Body of pancreas (tissue), 4 donors: ENCODE results near the gene GTPBP6. TPM values are rescaled to one million over a fixed set of nuclear protein-coding genes. Genes with fewer than 3 reads are reported as not detected.
A peak's percentile ranks its signal among the peaks of the same experiment; 100 is the strongest.
"Not testable (repeated sequence)": the region's sequence is repeated elsewhere in the genome, so short reads cannot be mapped to it uniquely, and the experiment has no call there.

Experiments used
- ATAC-seq: fragments of 150-250 bp; one replicate; pipeline ENCODE4 v1.9.1; 2016
- DNase-seq, 4 donors: peaks; one replicate each; pipeline ENCODE4 v3.0.0-alpha.2; 2019
- H3K27ac ChIP-seq, 4 donors: fragments of 200-600 bp; sonication (generic); 1 replicate in 3 of 4; 2 replicates in 1 of 4; pipeline versions ENCODE4 v1.5.1 to v1.6.1; 2016 to 2019; ENCODE audit warnings: mild to moderate bottlenecking in 1 of 4, mixed read lengths in 1 of 4, moderate library complexity in 1 of 4
- H3K27me3 ChIP-seq, 2 donors: fragments of 200-600 bp; sonication (generic); one replicate each; pipeline ENCODE4 v1.6.0; 2016; ENCODE audit warnings: mild to moderate bottlenecking in 1 of 2
- H3K36me3 ChIP-seq, 2 donors: fragments of 200-600 bp; sonication (generic); replicated peaks in 1 of 2; 2 replicates each; pipeline ENCODE4 v1.5.1; 2016; ENCODE audit warnings: low read depth in 2 of 2; ENCODE audit not compliant: insufficient read depth in 1 of 2
- H3K4me1 ChIP-seq: fragments of 200-600 bp; sonication (generic); one replicate; pipeline ENCODE4 v1.6.0; 2016
- H3K4me3 ChIP-seq, 2 donors: fragments of 200-600 bp; sonication (generic); 1 replicate in 1 of 2; 2 replicates in 1 of 2; pipeline ENCODE4 v1.5.1; 2016 to 2019
- H3K9me3 ChIP-seq, 3 donors: fragments of 200-600 bp; sonication (generic); 1 replicate in 2 of 3; 2 replicates in 1 of 3; pipeline ENCODE4 v1.5.1; 2016
- POLR2A ChIP-seq, 3 donors: fragments of 450-650 bp; IDR thresholded peaks; one replicate each; pipeline ENCODE4 v1.6.1; 2016; ENCODE audit warnings: antibody characterized with exemption in 3 of 3, mild to moderate bottlenecking in 2 of 3
- WGBS, 2 donors: methylation state at CpG; one replicate each; pipeline ENCODE4 v1.1.5; 2017; 5-methylcytosine and 5-hydroxymethylcytosine counted together
- intact Hi-C: fragments of 100-400 bp; cut with DNase I; formaldehyde crosslinking; loops from one replicate; pipeline ENCODE4 v1.15.1; 2023
- total RNA-seq, 2 donors: library from RNA; depleted of rRNA; stranded (reverse); fragments of >200 nt; gene quantifications; one replicate each; pipeline ENCODE4 v1.1.0, GENCODE V29; 2016
- TF ChIP-seq, protein P1 (sequence below), 7 experiments: fragments of 450-650 bp in 4 of 7; fragments of 200-600 bp in 3 of 7; sonication (generic) in 3 of 7; IDR thresholded peaks; one replicate each; pipeline ENCODE4 v1.5.1; 2016 to 2019; ENCODE audit warnings: antibody characterized with exemption in 7 of 7

The GTPBP6 gene
- total RNA-seq, 2 donors from 2014 or later: 25.7 to 32.4 TPM

DNA sequence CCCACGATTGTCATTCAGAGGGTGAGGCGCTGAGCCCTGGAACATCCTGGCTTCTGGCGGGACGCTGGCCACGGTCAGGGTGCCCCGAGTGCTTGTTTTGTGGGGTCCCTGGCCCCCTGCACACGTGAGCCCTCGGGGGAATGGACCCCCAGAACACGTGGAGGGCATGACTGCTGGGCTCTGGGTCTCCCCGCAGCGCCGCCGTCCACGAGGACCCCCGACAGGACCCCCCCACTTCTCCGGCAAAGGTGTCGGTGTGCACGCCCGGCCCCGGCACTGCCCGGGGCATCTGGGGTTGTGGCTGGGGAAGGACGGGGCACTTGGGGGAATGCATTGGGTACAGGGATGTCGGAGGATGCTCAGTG, 13.9 kb upstream of the GTPBP6 start:
- Histone ChIP-seq H3K36me3 (no peaks in the 10 kb centered on the region), H3K9me3 (no peaks in the 10 kb centered on the region), H3K4me3 (no peak overlapping the region), H3K27me3 (peaks cover 0 to 13% of the 10 kb centered on the region in 2 donors), H3K27ac (no peak overlapping the region), H3K4me1 (peaks cover 12% of the 10 kb centered on the region)
- peak in 1 of 4 donors; percentile 3 for DNase-seq
- ATAC-seq: no peak
- intact Hi-C loops: no loop called here
- TF ChIP-seq POLR2A (IDR thresholded peaks at IDR 0.05): no peak
- TF ChIP-seq, protein P1, sequence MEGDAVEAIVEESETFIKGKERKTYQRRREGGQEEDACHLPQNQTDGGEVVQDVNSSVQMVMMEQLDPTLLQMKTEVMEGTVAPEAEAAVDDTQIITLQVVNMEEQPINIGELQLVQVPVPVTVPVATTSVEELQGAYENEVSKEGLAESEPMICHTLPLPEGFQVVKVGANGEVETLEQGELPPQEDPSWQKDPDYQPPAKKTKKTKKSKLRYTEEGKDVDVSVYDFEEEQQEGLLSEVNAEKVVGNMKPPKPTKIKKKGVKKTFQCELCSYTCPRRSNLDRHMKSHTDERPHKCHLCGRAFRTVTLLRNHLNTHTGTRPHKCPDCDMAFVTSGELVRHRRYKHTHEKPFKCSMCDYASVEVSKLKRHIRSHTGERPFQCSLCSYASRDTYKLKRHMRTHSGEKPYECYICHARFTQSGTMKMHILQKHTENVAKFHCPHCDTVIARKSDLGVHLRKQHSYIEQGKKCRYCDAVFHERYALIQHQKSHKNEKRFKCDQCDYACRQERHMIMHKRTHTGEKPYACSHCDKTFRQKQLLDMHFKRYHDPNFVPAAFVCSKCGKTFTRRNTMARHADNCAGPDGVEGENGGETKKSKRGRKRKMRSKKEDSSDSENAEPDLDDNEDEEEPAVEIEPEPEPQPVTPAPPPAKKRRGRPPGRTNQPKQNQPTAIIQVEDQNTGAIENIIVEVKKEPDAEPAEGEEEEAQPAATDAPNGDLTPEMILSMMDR (IDR thresholded peaks at IDR 0.05): no peak
- 88% methylated on average over 21 of the region's 23 CpGs; no CpG with 5 or more reads in 1 of the 2 donors for WGBS, 2 donors

DNA sequence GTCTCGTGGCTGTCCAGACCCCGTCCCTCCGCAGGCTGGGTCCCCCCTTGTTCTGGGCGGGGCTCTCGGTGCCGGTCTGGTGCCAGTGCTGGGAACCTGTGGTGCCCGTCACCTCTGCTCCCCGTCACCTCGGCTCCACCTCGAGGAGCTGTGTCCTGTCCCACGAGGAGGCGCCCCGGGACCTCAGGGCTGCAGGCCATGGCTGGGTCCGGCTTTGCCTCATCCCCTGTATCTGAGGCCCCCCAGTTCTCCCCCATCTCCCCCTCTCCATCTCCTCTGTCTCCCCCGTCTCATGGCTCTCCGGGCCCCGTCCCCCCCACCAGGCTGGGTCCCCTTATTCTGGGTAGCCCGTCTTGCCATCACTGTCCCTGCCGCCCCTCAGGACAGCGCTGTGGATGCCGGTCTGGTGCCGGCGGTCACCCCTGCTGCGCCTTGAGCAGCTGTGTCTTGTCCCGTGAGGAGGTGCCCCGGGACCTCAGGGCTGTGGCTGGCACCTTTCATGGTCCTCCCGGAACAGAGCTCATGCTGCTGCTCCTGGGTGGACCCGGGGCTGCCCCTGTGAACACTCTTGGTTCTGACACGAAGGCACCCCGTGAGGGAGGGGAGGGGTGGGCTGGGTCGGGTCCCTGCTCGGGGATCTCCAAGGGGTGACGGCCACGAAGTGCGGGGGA, 13.4 kb upstream of the GTPBP6 start:
- H3K27me3 ChIP-seq: peaks cover 0 to 13% of the 10 kb centered on the region in 2 donors
- ATAC-seq (no peak), DNase-seq (no peak)
- H3K4me3 ChIP-seq: no peak overlapping the region
- no peaks in the 10 kb centered on the region for H3K9me3 ChIP-seq
- no peaks in the 10 kb centered on the region for H3K36me3 ChIP-seq
- TF ChIP-seq, protein P1 (IDR thresholded peaks at IDR 0.05): no peak
- TF ChIP-seq POLR2A (IDR thresholded peaks at IDR 0.05): no peak
- no peak overlapping the region for H3K27ac ChIP-seq
- H3K4me1 ChIP-seq: peaks cover 12% of the 10 kb centered on the region
- WGBS, 2 donors: 42 to 44% methylated on average over 19 to 31 of the region's 35 CpGs
- intact Hi-C loops: no loop called here

DNA sequence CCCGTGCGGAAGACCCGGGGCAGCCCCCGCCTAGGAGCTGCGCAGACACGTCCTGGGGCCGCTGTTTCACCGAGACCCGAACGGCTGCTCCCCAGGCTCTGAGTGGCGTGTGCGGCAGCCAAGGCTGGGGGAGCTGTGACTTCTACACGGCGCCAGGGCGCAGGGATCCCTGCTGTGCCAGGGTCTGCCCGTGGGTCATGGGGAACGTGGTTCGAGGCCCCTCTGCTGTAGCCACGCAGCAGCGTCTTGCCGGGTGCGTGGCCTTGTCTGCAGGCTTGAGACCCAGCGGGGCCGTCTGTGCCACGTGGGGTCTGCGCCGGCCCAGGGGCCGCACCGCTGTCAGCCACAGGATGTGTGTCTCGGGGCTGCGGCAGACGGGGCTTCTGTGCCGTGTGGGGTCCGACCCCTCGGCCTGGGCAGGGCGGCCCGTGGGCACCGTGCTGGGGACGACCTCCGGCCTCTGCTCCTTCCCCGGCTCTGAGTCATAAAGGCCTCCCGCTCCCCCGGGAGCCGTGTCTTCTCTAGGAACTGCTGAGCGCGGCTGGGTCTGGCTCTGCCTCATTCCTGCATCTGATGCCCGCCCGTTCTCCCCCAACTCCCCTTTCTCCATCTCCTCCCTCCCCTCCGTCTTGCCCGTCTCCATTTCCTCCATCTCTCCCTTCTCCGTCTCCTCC, 12.7 kb upstream of the GTPBP6 start:
- Histone ChIP-seq H3K27me3 (peaks cover 0 to 13% of the 10 kb centered on the region in 2 donors), H3K36me3 (no peaks in the 10 kb centered on the region), H3K9me3 (no peaks in the 10 kb centered on the region), H3K4me1 (peaks cover 12% of the 10 kb centered on the region), H3K4me3 (no peak overlapping the region), H3K27ac (no peak overlapping the region)
- 5 to 15% methylated on average over 11 to 50 of the region's 51 CpGs for WGBS, 2 donors
- intact Hi-C loops: no loop called here
- TF ChIP-seq POLR2A (IDR thresholded peaks at IDR 0.05): no peak
- TF ChIP-seq, protein P1 (IDR thresholded peaks at IDR 0.05): no peak
- DNase-seq (peak in 1 of 4 donors; percentile 13), ATAC-seq (peak; percentile 30)

DNA sequence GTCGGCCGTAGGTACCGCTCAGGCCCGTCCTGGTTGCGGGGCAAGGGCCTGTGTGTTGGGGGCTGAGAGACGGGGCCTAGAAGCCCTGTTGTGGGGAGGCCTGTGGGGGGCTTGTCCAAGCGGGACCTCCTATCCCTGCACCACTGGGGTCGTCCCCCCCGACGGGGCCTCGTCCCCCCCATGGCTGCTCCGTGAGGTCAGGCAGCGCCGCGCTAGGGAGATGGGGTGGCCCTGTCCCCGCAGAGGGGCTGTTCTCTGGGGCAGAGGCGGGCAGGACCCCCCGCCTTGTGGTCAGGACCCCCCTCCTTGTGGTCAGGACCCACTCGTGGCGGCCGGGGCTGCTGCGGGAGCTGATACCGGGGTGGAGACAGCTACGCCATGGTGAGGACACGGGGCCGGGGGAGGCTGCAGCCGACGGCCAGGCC, 12.1 kb upstream of the GTPBP6 start:
- TF ChIP-seq POLR2A (IDR thresholded peaks at IDR 0.05): no peak
- TF ChIP-seq, protein P1 (IDR thresholded peaks at IDR 0.05): no peak
- no peaks in the 10 kb centered on the region for H3K36me3 ChIP-seq
- no peaks in the 10 kb centered on the region for H3K9me3 ChIP-seq
- no peak overlapping the region for H3K4me3 ChIP-seq
- no peak overlapping the region for H3K27ac ChIP-seq
- H3K4me1 ChIP-seq: peaks cover 12% of the 10 kb centered on the region
- 12% methylated on average over 16 of the region's 28 CpGs; no CpG with 5 or more reads in 1 of the 2 donors for WGBS, 2 donors
- DNase-seq (peak in 1 of 4 donors; percentile 1), ATAC-seq (no peak)
- H3K27me3 ChIP-seq: peaks cover 0 to 13% of the 10 kb centered on the region in 2 donors
- intact Hi-C loops: no loop called here

DNA sequence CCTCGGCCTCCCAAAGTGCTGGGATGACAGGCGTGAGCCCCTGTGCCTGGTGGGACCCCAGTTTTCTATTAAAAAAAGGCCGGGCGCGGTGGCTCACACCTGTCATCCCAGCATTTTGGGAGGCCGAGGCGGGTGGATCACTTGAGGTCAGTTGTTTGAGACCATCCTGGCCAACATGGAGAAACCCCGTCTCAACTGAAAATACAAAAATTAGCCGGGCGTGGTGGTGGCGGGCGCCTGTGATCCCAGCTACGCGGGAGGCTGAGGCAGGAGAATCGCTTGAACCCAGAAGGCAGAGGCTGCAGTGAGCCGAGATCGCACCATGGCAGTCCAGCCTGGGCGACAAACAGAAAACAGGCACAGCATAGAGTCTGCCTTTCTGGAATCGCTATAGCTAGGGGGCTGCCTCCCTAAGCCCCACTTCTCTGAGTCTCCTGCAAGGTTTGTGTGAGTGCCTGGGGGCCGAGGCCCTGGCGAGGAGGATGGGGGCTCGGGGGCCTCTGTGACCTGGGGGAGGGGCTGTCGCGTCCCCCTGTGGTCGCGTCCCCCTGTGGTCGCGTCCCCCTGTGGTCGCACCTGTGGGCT, 11.6 kb upstream of the GTPBP6 start:
- H3K27ac ChIP-seq, ATAC-seq, intact Hi-C loops, H3K9me3 ChIP-seq, H3K4me3 ChIP-seq, H3K36me3 ChIP-seq: not testable (repeated sequence)
- Histone ChIP-seq H3K4me1 (peaks cover 12% of the 10 kb centered on the region), H3K27me3 (peaks cover 0 to 13% of the 10 kb centered on the region in 2 donors)
- peak in 1 of 4 donors; percentile 3 for DNase-seq
- 65 to 92% methylated on average over 8 to 28 of the region's 29 CpGs for WGBS, 2 donors
